GM12875 (cell line): ENCODE results near the gene PODXL2.
A peak's percentile ranks its signal among the peaks of the same experiment; 100 is the strongest.
"Not testable (repeated sequence)": the region's sequence is repeated elsewhere in the genome, so short reads cannot be mapped to it uniquely, and the experiment has no call there.

ENCODE experiments used
- H3K4me3 ChIP-seq: one replicate; pipeline ENCODE4 v1.5.1; 2011; ENCODE audit warnings: low read depth, low read length, control low read depth
- TF ChIP-seq, protein P1 (sequence below): IDR thresholded peaks from 2 replicates; pipeline ENCODE4 v1.5.1; 2011; ENCODE audit warnings: low read depth, mild to moderate bottlenecking, control low read depth, inconsistent platforms, low read length, moderate library complexity, borderline replicate concordance; ENCODE audit not compliant: insufficient read depth

Gene PODXL2

DNA sequence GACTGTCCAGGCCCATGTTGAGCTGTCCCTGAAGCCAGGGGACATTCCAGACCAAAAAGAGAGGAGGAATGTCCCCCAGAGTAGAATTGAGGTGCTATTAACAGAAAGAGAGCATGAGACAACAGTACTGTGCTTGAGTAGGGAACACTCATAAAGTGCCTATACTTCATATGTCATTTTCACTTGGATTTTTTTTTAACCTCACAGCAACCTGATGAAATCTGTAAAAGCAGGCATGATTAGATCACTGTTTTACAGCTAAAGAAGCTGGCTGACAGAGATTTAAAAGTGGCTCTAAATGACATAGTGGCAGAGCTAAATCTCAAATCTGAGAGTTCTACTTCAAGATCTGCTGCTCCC is 18.8 kb downstream of the PODXL2 start:
- TF ChIP-seq, protein P1, sequence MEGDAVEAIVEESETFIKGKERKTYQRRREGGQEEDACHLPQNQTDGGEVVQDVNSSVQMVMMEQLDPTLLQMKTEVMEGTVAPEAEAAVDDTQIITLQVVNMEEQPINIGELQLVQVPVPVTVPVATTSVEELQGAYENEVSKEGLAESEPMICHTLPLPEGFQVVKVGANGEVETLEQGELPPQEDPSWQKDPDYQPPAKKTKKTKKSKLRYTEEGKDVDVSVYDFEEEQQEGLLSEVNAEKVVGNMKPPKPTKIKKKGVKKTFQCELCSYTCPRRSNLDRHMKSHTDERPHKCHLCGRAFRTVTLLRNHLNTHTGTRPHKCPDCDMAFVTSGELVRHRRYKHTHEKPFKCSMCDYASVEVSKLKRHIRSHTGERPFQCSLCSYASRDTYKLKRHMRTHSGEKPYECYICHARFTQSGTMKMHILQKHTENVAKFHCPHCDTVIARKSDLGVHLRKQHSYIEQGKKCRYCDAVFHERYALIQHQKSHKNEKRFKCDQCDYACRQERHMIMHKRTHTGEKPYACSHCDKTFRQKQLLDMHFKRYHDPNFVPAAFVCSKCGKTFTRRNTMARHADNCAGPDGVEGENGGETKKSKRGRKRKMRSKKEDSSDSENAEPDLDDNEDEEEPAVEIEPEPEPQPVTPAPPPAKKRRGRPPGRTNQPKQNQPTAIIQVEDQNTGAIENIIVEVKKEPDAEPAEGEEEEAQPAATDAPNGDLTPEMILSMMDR: no peak

GRCh38 chr3:127650236-127650635 is 21.3 kb downstream of the PODXL2 start:
- no peak overlapping the region for H3K4me3 ChIP-seq
- TF ChIP-seq, protein P1: no peak

More for the DNA sequence above, 18.8 kb downstream of the PODXL2 start:
- H3K4me3 ChIP-seq: no peak overlapping the region

DNA sequence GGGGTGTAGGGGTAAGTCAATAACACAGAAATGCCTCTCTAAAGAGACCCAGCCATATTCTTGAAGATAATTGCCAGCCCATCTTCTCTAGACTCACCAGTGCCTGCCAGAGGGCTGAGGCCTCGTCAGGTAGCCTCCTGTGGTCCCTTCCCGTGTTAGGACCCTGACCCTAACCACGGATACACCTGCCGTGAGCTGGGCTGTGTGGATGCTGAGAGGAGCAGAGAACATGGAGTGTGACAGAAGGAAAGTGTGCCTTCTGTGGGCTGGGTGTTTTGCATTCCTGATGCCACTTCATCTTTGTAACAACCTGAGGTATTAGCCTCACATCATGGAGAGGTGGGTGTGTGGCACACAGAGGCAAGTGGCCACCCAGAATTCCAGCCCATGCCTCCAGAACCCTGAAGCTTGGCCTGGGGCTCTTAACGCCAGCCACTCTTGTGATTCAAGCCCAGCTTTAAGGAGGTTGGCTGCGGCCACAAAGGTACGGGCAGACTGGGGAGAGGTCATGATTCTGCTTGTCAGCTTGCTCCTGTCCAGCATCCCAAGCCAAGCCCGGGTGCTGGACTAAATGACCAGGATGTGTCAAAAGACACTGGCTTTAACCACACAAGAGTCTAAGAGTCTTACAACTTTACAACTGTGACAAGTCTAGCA is 22.7 kb downstream of the PODXL2 start:
- no peak overlapping the region for H3K4me3 ChIP-seq
- TF ChIP-seq, protein P1: no peak

DNA sequence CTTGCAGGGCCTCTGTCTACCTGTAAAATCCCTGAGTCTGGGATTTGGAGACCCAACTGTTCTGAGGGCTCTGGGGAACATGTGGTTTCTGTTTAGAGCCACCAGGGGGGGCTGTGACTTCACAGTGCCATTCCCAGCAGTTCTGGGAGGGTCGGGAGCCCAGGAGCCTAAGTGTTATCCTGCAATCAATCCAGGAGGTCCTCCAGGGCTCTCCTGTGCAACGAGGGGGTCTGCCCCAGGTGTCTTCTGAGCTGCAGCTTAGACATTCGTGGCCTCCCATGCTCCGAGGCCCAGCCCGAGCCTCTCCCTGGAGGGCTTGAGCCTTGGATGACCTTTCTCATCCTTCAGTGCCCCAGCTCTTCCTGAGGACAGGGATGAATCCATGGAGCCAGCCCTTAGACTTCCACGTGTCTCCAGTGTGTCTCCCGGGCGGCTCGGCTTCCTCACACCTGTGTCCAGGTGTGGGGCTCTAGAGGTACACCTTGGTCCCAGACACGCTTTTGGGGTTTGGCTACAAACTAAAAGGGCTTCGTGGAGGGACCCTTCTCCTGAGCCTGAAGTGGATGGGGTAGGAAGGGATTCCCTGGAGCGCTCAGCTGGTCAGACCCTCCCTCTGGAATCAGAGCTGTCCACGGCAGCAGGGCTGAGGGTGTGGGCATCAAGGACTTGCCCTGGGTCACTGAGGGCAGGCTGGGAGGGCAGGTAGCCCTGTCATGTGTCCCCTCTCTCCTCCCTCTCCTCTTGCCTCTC is 23.4 kb downstream of the PODXL2 start:
- no peak overlapping the region for H3K4me3 ChIP-seq
- TF ChIP-seq, protein P1: peak; percentile 84

DNA sequence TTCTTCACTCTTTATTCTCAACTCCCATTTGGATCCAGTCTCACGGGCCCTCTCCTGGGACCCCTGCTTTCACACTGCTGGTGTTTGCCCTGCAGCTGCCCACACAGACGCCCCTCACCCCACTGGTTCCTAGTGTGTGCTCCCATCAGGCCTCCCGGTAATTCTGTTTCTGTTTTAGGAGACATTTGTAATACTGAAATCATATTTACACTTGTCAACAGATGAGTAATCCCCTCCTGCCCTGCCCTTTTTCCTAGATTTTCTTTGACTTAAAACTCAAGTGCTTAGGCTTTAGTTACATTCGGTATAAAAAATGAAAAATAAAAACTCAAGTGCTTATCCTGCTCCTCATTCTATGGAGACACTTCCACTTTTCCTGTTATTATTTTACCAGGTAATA is 25.4 kb downstream of the PODXL2 start:
- no peak overlapping the region for H3K4me3 ChIP-seq
- TF ChIP-seq, protein P1: no peak

- H3K4me3 ChIP-seq: not testable (repeated sequence)
These were observed 26.0 kb downstream of the PODXL2 start for GRCh38 chr3:127654993-127655392.

DNA sequence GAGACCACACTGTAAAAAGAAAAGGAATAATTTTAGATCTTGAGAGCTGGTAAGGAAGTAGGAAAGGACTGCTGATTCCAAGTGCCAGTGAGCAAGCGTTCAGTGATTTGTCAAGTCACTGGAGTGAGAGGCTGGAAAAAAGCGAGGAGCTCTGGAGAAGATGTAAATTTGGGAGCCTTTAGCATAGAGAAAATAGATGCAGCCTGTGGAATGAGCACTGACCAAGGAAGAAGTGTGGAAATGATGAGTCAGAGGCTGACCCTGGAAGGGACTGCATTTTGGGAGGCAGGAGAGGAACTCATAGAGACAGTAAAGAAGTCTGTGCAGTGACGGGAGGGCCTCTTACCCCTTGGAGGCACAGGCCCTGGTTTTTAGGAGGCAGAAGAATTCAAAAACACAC is 26.7 kb downstream of the PODXL2 start:
- no peak overlapping the region for H3K4me3 ChIP-seq
- TF ChIP-seq, protein P1: no peak
